Neural cell (in vitro differentiated cells): ENCODE results near the gene CAMKV. TPM values are rescaled to one million over a fixed set of nuclear protein-coding genes. Genes with fewer than 3 reads are reported as not detected.

Source experiments
- H2AFZ ChIP-seq: fragments of 200-600, 300-800 bp; sonication (generic), shearing (Covaris generic); 2 replicates; pipeline ENCODE4 v1.6.0; 2014; ENCODE audit warnings: low read depth, mild to moderate bottlenecking, antibody characterized with exemption, low read length, moderate library complexity
- H3F3A ChIP-seq: fragments of 200-600 bp; shearing (Covaris generic); 2 replicates; pipeline ENCODE4 v1.6.1; 2016; ENCODE audit warnings: mild to moderate bottlenecking, moderate library complexity, mixed read lengths, antibody characterized with exemption, low read length; ENCODE audit not compliant: insufficient read depth, poor library complexity, severe bottlenecking
- H3K27ac ChIP-seq: fragments of 200-600, 300-800 bp; sonication (generic), shearing (Covaris generic); 2 replicates; pipeline ENCODE4 v1.5.1; 2014; ENCODE audit warnings: mild to moderate bottlenecking, low read length, moderate library complexity
- H3K27me3 ChIP-seq: fragments of 300-800, 200-600 bp; sonication (generic), shearing (Covaris generic); 2 replicates; pipeline ENCODE4 v1.6.0; 2014; ENCODE audit warnings: mild to moderate bottlenecking, low read depth, low read length, moderate library complexity; ENCODE audit not compliant: insufficient read depth
- H3K36me3 ChIP-seq: fragments of 300-800, 200-600 bp; sonication (generic), shearing (Covaris generic); 2 replicates; pipeline ENCODE4 v1.5.1; 2014; ENCODE audit warnings: mild to moderate bottlenecking, antibody characterized with exemption, low read length, moderate library complexity; ENCODE audit not compliant: insufficient read depth
- H3K4me2 ChIP-seq: fragments of 300-800, 200-600 bp; sonication (generic), shearing (Covaris generic); 2 replicates; pipeline ENCODE4 v1.6.0; 2014; ENCODE audit warnings: mild to moderate bottlenecking, low read length
- H3K4me3 ChIP-seq: fragments of 300-800, 200-600 bp; sonication (generic), shearing (Covaris generic); 2 replicates; pipeline ENCODE4 v1.5.1; 2014; ENCODE audit warnings: mild to moderate bottlenecking, low read length, moderate library complexity
- H3K79me2 ChIP-seq: fragments of 200-600 bp; shearing (Covaris generic); replicated peaks from 2 replicates; pipeline ENCODE4 v1.6.0; 2014; ENCODE audit warnings: mild to moderate bottlenecking, low read length, moderate library complexity; ENCODE audit not compliant: insufficient read depth
- H3K9ac ChIP-seq: fragments of 300-800, 200-600 bp; sonication (generic), shearing (Covaris generic); 2 replicates; pipeline ENCODE4 v1.6.1; 2016; ENCODE audit warnings: mild to moderate bottlenecking, low read length, mixed read lengths
- H3K9me2 ChIP-seq: fragments of 200-600 bp; shearing (Covaris generic); 2 replicates; pipeline ENCODE4 v1.6.1; 2016; ENCODE audit warnings: mild to moderate bottlenecking, low read length, mixed read lengths; ENCODE audit not compliant: insufficient read depth
- H3K9me3 ChIP-seq: fragments of 200-600, 300-800 bp; sonication (generic), shearing (Covaris generic); 2 replicates; pipeline ENCODE4 v1.6.1; 2016; ENCODE audit warnings: mild to moderate bottlenecking, mixed run types, low read length, moderate library complexity, mixed read lengths
- H4K20me1 ChIP-seq: fragments of 200-600 bp; shearing (Covaris generic); 2 replicates; pipeline ENCODE4 v1.6.1; 2016; ENCODE audit warnings: mild to moderate bottlenecking, mixed run types; ENCODE audit not compliant: insufficient read depth
- CTCF ChIP-seq: fragments of 450-650 bp; IDR thresholded peaks from 2 replicates; pipeline ENCODE4 v1.5.1; 2014; ENCODE audit warnings: antibody characterized with exemption, mild to moderate bottlenecking, moderate library complexity; ENCODE audit not compliant: poor library complexity, severe bottlenecking
- EP300 ChIP-seq: fragments of 450-650 bp; conservative IDR thresholded peaks from 2 replicates; pipeline ENCODE4 v1.6.1; 2014; ENCODE audit warnings: antibody characterized with exemption, mild to moderate bottlenecking, moderate library complexity; ENCODE audit not compliant: poor library complexity, severe bottlenecking
- EZH2 ChIP-seq: fragments of 200-600, 300-800 bp; shearing (Covaris generic), sonication (generic); IDR thresholded peaks from 2 replicates; pipeline ENCODE4 v1.6.1; 2014; ENCODE audit warnings: antibody characterized with exemption, low read length, borderline replicate concordance, mild to moderate bottlenecking; ENCODE audit not compliant: insufficient read depth, poor library complexity, severe bottlenecking
- MXI1 ChIP-seq: fragments of 450-650 bp; conservative IDR thresholded peaks from 2 replicates; pipeline ENCODE4 v1.6.1; 2014; ENCODE audit warnings: antibody characterized with exemption, mild to moderate bottlenecking; ENCODE audit not compliant: poor library complexity, severe bottlenecking
- POLR2AphosphoS5 ChIP-seq: IDR thresholded peaks from 2 replicates; pipeline ENCODE4 v1.6.1; 2012
- RAD21 ChIP-seq: fragments of 450-650 bp; conservative IDR thresholded peaks from 2 replicates; pipeline ENCODE4 v1.6.1; 2014; ENCODE audit warnings: antibody characterized with exemption, mild to moderate bottlenecking, moderate library complexity
- REST ChIP-seq: IDR thresholded peaks from 2 replicates; pipeline ENCODE4 v1.6.1; 2012; ENCODE audit warnings: borderline replicate concordance
- SMC3 ChIP-seq: fragments of 450-650 bp; conservative IDR thresholded peaks from 2 replicates; pipeline ENCODE4 v1.6.1; 2014; ENCODE audit warnings: antibody characterized with exemption, mild to moderate bottlenecking, moderate library complexity; ENCODE audit not compliant: poor library complexity
- TAF1 ChIP-seq: IDR thresholded peaks from 2 replicates; pipeline ENCODE4 v1.6.1; 2012; ENCODE audit warnings: low read depth
- polyA plus RNA-seq: library from polyadenylated mRNA; depleted of rRNA; stranded (reverse); fragments of >200 nt; gene quantifications from 2 replicates; pipeline ENCODE4 v1.2.3, GENCODE V29; 2014

CAMKV gene
- polyA plus RNA-seq, 1 donor from 2014 or later: 293 TPM

- Histone ChIP-seq H3K27me3 (no peaks in the 10 kb centered on the region), H3K79me2 (peaks cover 55% of the 10 kb centered on the region), H3F3A (no peaks in the 10 kb centered on the region), H3K9me2 (no peaks in the 10 kb centered on the region), H3K4me2 (no peak overlapping the region), H3K9me3 (no peaks in the 10 kb centered on the region), H4K20me1 (no peaks in the 10 kb centered on the region), H2AFZ (no peak overlapping the region), H3K27ac (peak overlapping the region; percentile 35), H3K36me3 (no peaks in the 10 kb centered on the region), H3K4me3 (peak overlapping the region; percentile 94), H3K9ac (peak overlapping the region; percentile 26)
- TF ChIP-seq CTCF (no peak), REST (no peak), POLR2AphosphoS5 (no peak), SMC3 (no peak), MXI1 (no peak), TAF1 (no peak), EZH2 (no peak), EP300 (no peak), RAD21 (no peak)
Observed at GRCh38 chr3:49865198-49865784, 4.4 kb downstream of the CAMKV start.

DNA sequence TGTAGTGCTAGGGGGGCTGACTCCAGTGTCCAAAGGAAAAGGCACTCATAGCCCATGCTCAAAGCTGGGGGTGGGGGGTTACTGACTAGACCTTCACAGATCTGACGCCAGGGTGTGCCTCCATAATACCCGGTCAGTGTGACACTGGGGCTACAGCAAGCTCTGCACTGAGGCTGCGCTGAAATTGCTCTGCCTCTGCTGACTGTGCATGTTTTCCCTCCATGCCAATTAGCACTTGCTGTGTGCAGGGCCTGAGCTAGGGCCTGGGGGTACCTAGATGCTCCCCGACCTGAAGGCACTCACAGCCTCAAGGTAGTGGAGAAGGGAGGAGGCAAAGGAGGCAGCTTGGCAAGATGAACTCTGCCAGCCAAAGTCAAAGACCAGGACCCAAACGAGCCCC lies 5.2 kb downstream of the CAMKV start:
- Histone ChIP-seq H3K9me3 (no peaks in the 10 kb centered on the region), H3F3A (no peaks in the 10 kb centered on the region), H3K36me3 (no peaks in the 10 kb centered on the region), H3K79me2 (peaks cover 55% of the 10 kb centered on the region), H3K9ac (peak overlapping the region; percentile 26), H3K4me2 (no peak overlapping the region), H3K9me2 (no peaks in the 10 kb centered on the region), H3K27me3 (no peaks in the 10 kb centered on the region), H3K4me3 (peak overlapping the region; percentile 94), H4K20me1 (no peaks in the 10 kb centered on the region), H3K27ac (no peak overlapping the region), H2AFZ (no peak overlapping the region)
- TF ChIP-seq EZH2 (no peak), TAF1 (no peak), EP300 (no peak), RAD21 (no peak), CTCF (no peak), REST (no peak), POLR2AphosphoS5 (no peak), SMC3 (no peak), MXI1 (no peak)
